Upper lobe of right lung (tissue), 1 donor: ENCODE results near the gene FAM149B1. TPM values are rescaled to one million over a fixed set of nuclear protein-coding genes. Genes with fewer than 3 reads are reported as not detected.

Experiments
- ATAC-seq: fragments of 200-7000 bp; cut with Tn5 transposase; one replicate; pipeline ENCODE4 v1.9.1; 2020; ENCODE audit warnings: mild to moderate bottlenecking, moderate library complexity
- DNase-seq: peaks from one replicate; pipeline ENCODE4 v3.0.0-alpha.2; 2020
- H3K27ac ChIP-seq: fragments of 200-600 bp; one replicate; pipeline ENCODE4 v1.8.0; 2022
- H3K27me3 ChIP-seq: fragments of 200-600 bp; one replicate; pipeline ENCODE4 v1.8.0; 2022; ENCODE audit warnings: mild to moderate bottlenecking
- H3K36me3 ChIP-seq: fragments of 200-600 bp; one replicate; pipeline ENCODE4 v1.8.0; 2022
- H3K4me1 ChIP-seq: fragments of 200-600 bp; one replicate; pipeline ENCODE4 v1.8.0; 2022
- H3K4me3 ChIP-seq: fragments of 200-600 bp; one replicate; pipeline ENCODE4 v1.8.0; 2022; ENCODE audit warnings: mild to moderate bottlenecking
- H3K9me3 ChIP-seq: fragments of 200-600 bp; one replicate; pipeline ENCODE4 v1.8.0; 2022
- intact Hi-C: fragments of 100-400 bp; cut with DNase I; formaldehyde crosslinking; loops from one replicate; pipeline ENCODE4 v1.11.0; 2022
- total RNA-seq: library from RNA; stranded (reverse); fragmentation: NEBNext Ultra II Directional; extraction: Animal tissue kit (Norgen Biotek cat#: 25700); gene quantifications from one replicate; pipeline ENCODE4 v1.2.1, GENCODE V29; 2021
- TF ChIP-seq, protein P1 (sequence below): fragments of 200-600 bp; IDR thresholded peaks from one replicate; pipeline ENCODE4 v1.8.0; 2022; ENCODE audit warnings: antibody characterized with exemption
- donor health status: DM: no; HTN: yes; CAD: no; lungs with severe emphysema.

The FAM149B1 gene
- total RNA-seq, 1 donor from 2014 or later, result 18.6 TPM

GRCh38 chr10:73281097-73281496, 113.2 kb downstream of the FAM149B1 start:
- no peaks in the 10 kb centered on the region for H3K4me1 ChIP-seq
- intact Hi-C loops, result no loop called here
- no peaks in the 10 kb centered on the region for H3K9me3 ChIP-seq
- no peak overlapping the region for H3K4me3 ChIP-seq
- TF ChIP-seq, protein P1, sequence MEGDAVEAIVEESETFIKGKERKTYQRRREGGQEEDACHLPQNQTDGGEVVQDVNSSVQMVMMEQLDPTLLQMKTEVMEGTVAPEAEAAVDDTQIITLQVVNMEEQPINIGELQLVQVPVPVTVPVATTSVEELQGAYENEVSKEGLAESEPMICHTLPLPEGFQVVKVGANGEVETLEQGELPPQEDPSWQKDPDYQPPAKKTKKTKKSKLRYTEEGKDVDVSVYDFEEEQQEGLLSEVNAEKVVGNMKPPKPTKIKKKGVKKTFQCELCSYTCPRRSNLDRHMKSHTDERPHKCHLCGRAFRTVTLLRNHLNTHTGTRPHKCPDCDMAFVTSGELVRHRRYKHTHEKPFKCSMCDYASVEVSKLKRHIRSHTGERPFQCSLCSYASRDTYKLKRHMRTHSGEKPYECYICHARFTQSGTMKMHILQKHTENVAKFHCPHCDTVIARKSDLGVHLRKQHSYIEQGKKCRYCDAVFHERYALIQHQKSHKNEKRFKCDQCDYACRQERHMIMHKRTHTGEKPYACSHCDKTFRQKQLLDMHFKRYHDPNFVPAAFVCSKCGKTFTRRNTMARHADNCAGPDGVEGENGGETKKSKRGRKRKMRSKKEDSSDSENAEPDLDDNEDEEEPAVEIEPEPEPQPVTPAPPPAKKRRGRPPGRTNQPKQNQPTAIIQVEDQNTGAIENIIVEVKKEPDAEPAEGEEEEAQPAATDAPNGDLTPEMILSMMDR, result no peak
- H3K27ac ChIP-seq, result no peak overlapping the region
- ATAC-seq, result no peak
- no peak for DNase-seq
- no peaks in the 10 kb centered on the region for H3K27me3 ChIP-seq
- H3K36me3 ChIP-seq, result no peaks in the 10 kb centered on the region

- ATAC-seq (no peak), DNase-seq (no peak)
- H3K9me3 ChIP-seq, result no peaks in the 10 kb centered on the region
- H3K27me3 ChIP-seq, result no peaks in the 10 kb centered on the region
- no peak overlapping the region for H3K4me3 ChIP-seq
- TF ChIP-seq, protein P1, result no peak
- H3K4me1 ChIP-seq, result no peaks in the 10 kb centered on the region
- H3K27ac ChIP-seq, result no peak overlapping the region
- H3K36me3 ChIP-seq, result no peaks in the 10 kb centered on the region
- intact Hi-C loops, result no loop called here
Observed at GRCh38 chr10:73287441-73287840, 119.5 kb downstream of the FAM149B1 start.

GRCh38 chr10:73289958-73290357, 122.0 kb downstream of the FAM149B1 start:
- DNase-seq, result no peak
- Histone ChIP-seq H3K9me3 (no peaks in the 10 kb centered on the region), H3K27ac (no peak overlapping the region), H3K4me3 (no peak overlapping the region), H3K36me3 (no peaks in the 10 kb centered on the region), H3K27me3 (no peaks in the 10 kb centered on the region), H3K4me1 (no peaks in the 10 kb centered on the region)
- ATAC-seq, result no peak
- intact Hi-C loops, result no loop called here
- TF ChIP-seq, protein P1, result no peak

DNA sequence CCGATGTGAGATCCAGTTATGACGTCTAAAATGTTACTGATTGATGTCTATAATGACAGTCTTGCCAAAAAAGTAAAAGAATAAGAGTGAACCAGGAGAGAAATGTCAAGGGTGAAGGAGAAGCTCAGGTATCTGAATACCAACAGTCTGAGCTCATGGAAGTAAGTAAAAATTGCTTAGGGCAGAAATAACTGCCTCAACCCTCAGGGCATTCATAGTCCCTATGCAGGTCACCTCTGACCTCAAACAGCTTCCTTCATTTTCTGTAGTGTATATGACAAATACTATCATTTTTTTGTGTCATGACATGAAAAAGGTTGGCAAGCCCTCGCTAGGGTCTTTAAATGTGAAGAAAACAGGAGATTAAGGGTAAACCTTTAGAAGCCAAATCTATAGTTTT, 125.5 kb downstream of the FAM149B1 start:
- no peaks in the 10 kb centered on the region for H3K9me3 ChIP-seq
- no peak overlapping the region for H3K4me3 ChIP-seq
- ATAC-seq (no peak), DNase-seq (no peak)
- H3K4me1 ChIP-seq, result no peaks in the 10 kb centered on the region
- TF ChIP-seq, protein P1, result no peak
- H3K27ac ChIP-seq, result no peak overlapping the region
- H3K36me3 ChIP-seq, result no peaks in the 10 kb centered on the region
- no peaks in the 10 kb centered on the region for H3K27me3 ChIP-seq
- intact Hi-C loops, result no loop called here

Other genes with a start within 250 kb of the FAM149B1 start
- gene PLA2G12B, start 213.3 kb upstream of the FAM149B1 start, total RNA-seq, result 1.2 TPM
- gene P4HA1, start 71.3 kb upstream of the FAM149B1 start, total RNA-seq, result 51.8 TPM
- 2.3 TPM for gene NUDT13, start 57.7 kb upstream of the FAM149B1 start, total RNA-seq
- gene ECD, start 111 bp upstream of the FAM149B1 start, total RNA-seq, result 27.8 TPM
- gene DNAJC9, start 79.1 kb downstream of the FAM149B1 start, total RNA-seq, result 12.4 TPM
- 52.5 TPM for gene MRPS16, start 84.5 kb downstream of the FAM149B1 start, total RNA-seq
- gene CFAP70, start 190.7 kb downstream of the FAM149B1 start, total RNA-seq, result 2.7 TPM
- gene ANXA7, start 245.9 kb downstream of the FAM149B1 start, total RNA-seq, result 102 TPM